Measurements from ENCODE around the gene MSRB1.

DNA sequence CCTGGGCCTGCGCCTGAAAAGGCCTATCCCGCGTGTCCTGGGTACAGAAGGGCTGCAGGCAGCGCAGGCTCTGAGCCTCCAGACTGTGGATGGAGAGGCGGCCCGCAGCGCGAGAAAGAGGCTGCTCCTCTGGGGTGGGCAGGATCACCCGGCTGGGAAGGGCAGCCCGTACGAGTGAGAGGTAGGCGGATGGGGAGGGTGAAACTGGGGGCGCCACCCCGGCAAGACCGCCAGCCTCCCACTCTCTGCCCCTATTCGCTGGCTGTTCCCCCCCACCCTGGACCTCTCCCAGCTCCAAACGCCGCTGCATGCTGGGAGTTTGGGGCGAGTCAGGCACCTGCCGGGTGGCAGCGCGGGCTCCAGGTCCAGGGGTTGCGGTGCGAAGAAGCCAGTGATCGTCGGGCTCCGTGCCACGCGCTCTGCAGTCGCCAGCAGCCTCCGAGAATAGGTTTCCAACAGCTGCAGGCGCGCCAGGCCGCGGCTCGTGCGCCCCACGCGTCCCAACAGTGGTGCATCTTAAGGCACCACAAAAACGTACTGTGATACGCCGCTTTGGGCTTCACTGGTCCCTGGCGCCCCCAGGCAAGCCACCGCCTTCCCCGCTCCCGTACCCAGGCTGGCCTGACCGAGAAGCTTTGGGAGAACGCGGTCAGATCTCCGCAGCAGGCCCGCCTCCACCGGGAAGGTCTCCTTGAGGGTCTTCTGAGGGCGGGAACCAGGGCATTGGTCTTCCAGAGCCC is 37.2 kb upstream of the MSRB1 start:
- TF ChIP-seq, protein P1, sequence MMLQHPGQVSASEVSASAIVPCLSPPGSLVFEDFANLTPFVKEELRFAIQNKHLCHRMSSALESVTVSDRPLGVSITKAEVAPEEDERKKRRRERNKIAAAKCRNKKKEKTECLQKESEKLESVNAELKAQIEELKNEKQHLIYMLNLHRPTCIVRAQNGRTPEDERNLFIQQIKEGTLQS (CRISPR knock-in tag; conservative IDR thresholded peaks at IDR 0.05), result no peak
- TF ChIP-seq, protein P2, sequence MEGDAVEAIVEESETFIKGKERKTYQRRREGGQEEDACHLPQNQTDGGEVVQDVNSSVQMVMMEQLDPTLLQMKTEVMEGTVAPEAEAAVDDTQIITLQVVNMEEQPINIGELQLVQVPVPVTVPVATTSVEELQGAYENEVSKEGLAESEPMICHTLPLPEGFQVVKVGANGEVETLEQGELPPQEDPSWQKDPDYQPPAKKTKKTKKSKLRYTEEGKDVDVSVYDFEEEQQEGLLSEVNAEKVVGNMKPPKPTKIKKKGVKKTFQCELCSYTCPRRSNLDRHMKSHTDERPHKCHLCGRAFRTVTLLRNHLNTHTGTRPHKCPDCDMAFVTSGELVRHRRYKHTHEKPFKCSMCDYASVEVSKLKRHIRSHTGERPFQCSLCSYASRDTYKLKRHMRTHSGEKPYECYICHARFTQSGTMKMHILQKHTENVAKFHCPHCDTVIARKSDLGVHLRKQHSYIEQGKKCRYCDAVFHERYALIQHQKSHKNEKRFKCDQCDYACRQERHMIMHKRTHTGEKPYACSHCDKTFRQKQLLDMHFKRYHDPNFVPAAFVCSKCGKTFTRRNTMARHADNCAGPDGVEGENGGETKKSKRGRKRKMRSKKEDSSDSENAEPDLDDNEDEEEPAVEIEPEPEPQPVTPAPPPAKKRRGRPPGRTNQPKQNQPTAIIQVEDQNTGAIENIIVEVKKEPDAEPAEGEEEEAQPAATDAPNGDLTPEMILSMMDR (IDR thresholded peaks at IDR 0.05), result no peak
- TF ChIP-seq ESRRA (CRISPR knock-in tag; IDR thresholded peaks at IDR 0.05; ENCODE audit: borderline replicate concordance), result no peak
- TF ChIP-seq, protein P3, sequence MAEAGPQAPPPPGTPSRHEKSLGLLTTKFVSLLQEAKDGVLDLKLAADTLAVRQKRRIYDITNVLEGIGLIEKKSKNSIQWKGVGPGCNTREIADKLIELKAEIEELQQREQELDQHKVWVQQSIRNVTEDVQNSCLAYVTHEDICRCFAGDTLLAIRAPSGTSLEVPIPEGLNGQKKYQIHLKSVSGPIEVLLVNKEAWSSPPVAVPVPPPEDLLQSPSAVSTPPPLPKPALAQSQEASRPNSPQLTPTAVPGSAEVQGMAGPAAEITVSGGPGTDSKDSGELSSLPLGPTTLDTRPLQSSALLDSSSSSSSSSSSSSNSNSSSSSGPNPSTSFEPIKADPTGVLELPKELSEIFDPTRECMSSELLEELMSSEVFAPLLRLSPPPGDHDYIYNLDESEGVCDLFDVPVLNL (CRISPR knock-in tag; IDR thresholded peaks at IDR 0.05; ENCODE audit: borderline replicate concordance, low read depth), result no peak
- 0 out of 2 replicates have a peak, but pooled peaks have one; percentile 19 for TF ChIP-seq ZNF416 (CRISPR knock-in tag; IDR thresholded peaks at IDR 0.05)
- TF ChIP-seq, protein P4, sequence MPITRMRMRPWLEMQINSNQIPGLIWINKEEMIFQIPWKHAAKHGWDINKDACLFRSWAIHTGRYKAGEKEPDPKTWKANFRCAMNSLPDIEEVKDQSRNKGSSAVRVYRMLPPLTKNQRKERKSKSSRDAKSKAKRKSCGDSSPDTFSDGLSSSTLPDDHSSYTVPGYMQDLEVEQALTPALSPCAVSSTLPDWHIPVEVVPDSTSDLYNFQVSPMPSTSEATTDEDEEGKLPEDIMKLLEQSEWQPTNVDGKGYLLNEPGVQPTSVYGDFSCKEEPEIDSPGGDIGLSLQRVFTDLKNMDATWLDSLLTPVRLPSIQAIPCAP (CRISPR knock-in tag; IDR thresholded peaks at IDR 0.05), result no peak; the same call in 1 of the 2 replicates
- TF ChIP-seq NR2C2 (CRISPR knock-in tag; IDR thresholded peaks at IDR 0.05), result no peak
- TF ChIP-seq CREB1 (CRISPR knock-in tag; IDR thresholded peaks at IDR 0.05), result no peak
- TF ChIP-seq TEAD4 (CRISPR knock-in tag; IDR thresholded peaks at IDR 0.05), result no peak
- TF ChIP-seq FOXP1 (CRISPR knock-in tag; IDR thresholded peaks at IDR 0.05; ENCODE audit: borderline replicate concordance), result peak; percentile 90
- no peak for TF ChIP-seq CREM (CRISPR knock-in tag; IDR thresholded peaks at IDR 0.05)
- TF ChIP-seq, protein P5, sequence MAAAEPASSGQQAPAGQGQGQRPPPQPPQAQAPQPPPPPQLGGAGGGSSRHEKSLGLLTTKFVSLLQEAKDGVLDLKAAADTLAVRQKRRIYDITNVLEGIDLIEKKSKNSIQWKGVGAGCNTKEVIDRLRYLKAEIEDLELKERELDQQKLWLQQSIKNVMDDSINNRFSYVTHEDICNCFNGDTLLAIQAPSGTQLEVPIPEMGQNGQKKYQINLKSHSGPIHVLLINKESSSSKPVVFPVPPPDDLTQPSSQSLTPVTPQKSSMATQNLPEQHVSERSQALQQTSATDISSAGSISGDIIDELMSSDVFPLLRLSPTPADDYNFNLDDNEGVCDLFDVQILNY (CRISPR knock-in tag; IDR thresholded peaks at IDR 0.05), result no peak

Measured in WTC11 (cell line).